Naive thymus-derived CD4-positive, alpha-beta T cell (primary cell): ENCODE results near the gene PHF23. TPM values are rescaled to one million over a fixed set of nuclear protein-coding genes. Genes with fewer than 3 reads are reported as not detected.
A peak's percentile ranks its signal among the peaks of the same experiment; 100 is the strongest.

ENCODE experiments used
- ATAC-seq: fragments of 150-1000 bp; cut with Tn5 transposase; 2 replicates; pipeline ENCODE4 v1.10.0; 2021; ENCODE audit warnings: mild to moderate bottlenecking, moderate library complexity
- CTCF ChIA-PET: fragments of 350-600 bp; sonication (Branson Sonifier 250); formaldehyde crosslinking; loops from one replicate; lab custom pipeline; 2021; ENCODE audit warnings: antibody characterized with exemption; lab: Charles Lee
- POLR2A ChIA-PET: fragments of 350-600 bp; sonication (Branson Sonifier 250); formaldehyde crosslinking; loops from one replicate; lab custom pipeline; 2021; ENCODE audit warnings: antibody characterized with exemption, inconsistent platforms; lab: Charles Lee
- DNase-seq, 9 donors: peaks; one replicate each; pipeline versions ENCODE4 v3.0.0 to v3.0.0-alpha.2; 2020 to 2022; ENCODE audit warnings: mixed read lengths in 1 of 9
- H3K27ac ChIP-seq: one replicate; pipeline ENCODE4 v1.7.0; 2013; ENCODE audit warnings: mild to moderate bottlenecking, low read depth, low read length, moderate library complexity
- H3K27me3 ChIP-seq, 2 donors: one replicate each; pipeline ENCODE4 v1.7.0; 2013; ENCODE audit warnings: low read length in 2 of 2, mild to moderate bottlenecking in 2 of 2, moderate library complexity in 2 of 2; ENCODE audit not compliant: control insufficient read depth in 2 of 2, insufficient read depth in 2 of 2
- H3K36me3 ChIP-seq, 3 experiments: 1 replicate in 2 of 3; 2 replicates in 1 of 3; pipeline ENCODE4 v1.7.0; 2013; ENCODE audit warnings: low read length in 3 of 3, mild to moderate bottlenecking in 3 of 3, moderate library complexity in 1 of 3; ENCODE audit not compliant: insufficient read depth in 3 of 3, control insufficient read depth in 2 of 3
- H3K4me1 ChIP-seq, 2 donors: one replicate each; pipeline ENCODE4 v1.7.0; 2013; ENCODE audit warnings: low read length in 2 of 2, mild to moderate bottlenecking in 2 of 2, moderate library complexity in 1 of 2; ENCODE audit not compliant: control insufficient read depth in 2 of 2, insufficient read depth in 2 of 2
- H3K4me3 ChIP-seq: 2 replicates; pipeline ENCODE4 v1.7.0; 2013; ENCODE audit warnings: mild to moderate bottlenecking, low read length
- H3K9me3 ChIP-seq, 3 experiments: 1 replicate in 2 of 3; 2 replicates in 1 of 3; pipeline ENCODE4 v1.7.0; 2013; ENCODE audit warnings: low read length in 3 of 3; ENCODE audit not compliant: control insufficient read depth in 2 of 3
- H3K27ac Mint-ChIP-seq, 9 donors: one replicate each; pipeline ENCODE4 v1.8.0; 2020 to 2022; ENCODE audit warnings: mixed read lengths in 9 of 9, mild to moderate bottlenecking in 8 of 9, moderate library complexity in 5 of 9, inconsistent platforms in 2 of 9
- H3K27me3 Mint-ChIP-seq, 5 donors: one replicate each; pipeline ENCODE4 v1.8.0; 2021 to 2022; ENCODE audit warnings: mixed read lengths in 5 of 5, mild to moderate bottlenecking in 1 of 5
- H3K36me3 Mint-ChIP-seq, 5 donors: one replicate each; pipeline ENCODE4 v1.8.0; 2020 to 2022; ENCODE audit warnings: mixed read lengths in 5 of 5, mild to moderate bottlenecking in 3 of 5, inconsistent platforms in 1 of 5
- H3K4me1 Mint-ChIP-seq, 7 donors: one replicate each; pipeline ENCODE4 v1.8.0; 2020 to 2022; ENCODE audit warnings: mixed read lengths in 7 of 7, mild to moderate bottlenecking in 3 of 7, inconsistent platforms in 1 of 7
- H3K4me3 Mint-ChIP-seq, 10 donors: one replicate each; pipeline ENCODE4 v1.8.0; 2020 to 2022; ENCODE audit warnings: mild to moderate bottlenecking in 10 of 10, mixed read lengths in 10 of 10, moderate library complexity in 6 of 10, inconsistent platforms in 2 of 10
- H3K9me3 Mint-ChIP-seq, 11 donors: one replicate each; pipeline ENCODE4 v1.8.0; 2020 to 2022; ENCODE audit warnings: mixed read lengths in 11 of 11, mild to moderate bottlenecking in 4 of 11, inconsistent platforms in 1 of 11, moderate library complexity in 1 of 11
- intact Hi-C, 2 donors: fragments of 100-400 bp; cut with micrococcal nuclease; formaldehyde crosslinking; loops; one replicate each; pipeline ENCODE4 v1.15.1; 2023
- polyA plus RNA-seq, 2 donors: library from polyadenylated mRNA; unstranded; fragments of 300-500 nt; fragmentation: Illumina TruSeq; gene quantifications; one replicate each; pipeline ENCODE4 v1.2.3, GENCODE V29; 2021
- total RNA-seq, 6 experiments: library from RNA in 5 of 6; stranded (reverse) in 5 of 6; gene quantifications; 1 replicate in 5 of 6; 2 replicates in 1 of 6; pipeline ENCODE4 v1.2.3 and lab custom pipeline; 2021 to 2026

Gene PHF23
- total RNA-seq (10 to 100 TPM; 12.3 to 58.7 (median 55.2) TPM), polyA plus RNA-seq (10 to 100 TPM; 16.0 to 41.3 TPM), total RNA-seq (lab: John Stamatoyannopoulos, UW) (24.4 reads per million, percentile 55 among the genes with 10 or more reads in this experiment)

- ATAC-seq (peak; percentile 78), DNase-seq (peak; percentile 91 to 98 (median 97))
- H3K27ac Mint-ChIP-seq = peak within 1 kb of the TSS; percentile 55 to 100 (median 95)
- Histone ChIP-seq H3K36me3 (peaks cover 5 to 49% (median 8%) of the 10 kb centered on the region in 3 experiments), H3K4me1 (peaks cover 32 to 44% of the 10 kb centered on the region in 2 donors), H3K4me3 (peak within 1 kb of the TSS; percentile 76), H3K27ac (peak within 1 kb of the TSS; percentile 92), H3K9me3 (no peaks in the 10 kb centered on the region), H3K27me3 (no peaks in the 10 kb centered on the region)
- ChIA-PET POLR2A (interaction anchor here (0.6 to 14.4 kb wide), 14 partner anchors 11 to 448 kb away, joined by 3 to 265 read pairs (median 5); partner anchors contain the start of genes ACADVL, ACAP1, CTDNEP1 and DLG4), CTCF (interaction anchor here (1.6 kb wide), 1 partner anchor 19 kb away, joined by 9 read pairs; the partner anchor contains the start of genes ACADVL and DLG4)
- intact Hi-C loops = loop anchor here (1.0 to 10.0 kb wide), 18 partner anchors 13 to 917 kb away; partner anchors contain the start of genes EIF5A (in 2 of the 2), ELP5 (in 2 of the 2), TMEM102 (in 2 of the 2) and TP53 (in 2 of the 2)
- peaks cover 0 to 13% (median 0%) of the 10 kb centered on the region in 11 donors for H3K9me3 Mint-ChIP-seq
- H3K36me3 Mint-ChIP-seq = peaks cover 5 to 34% (median 18%) of the 10 kb centered on the region in 5 donors
- H3K27me3 Mint-ChIP-seq = peaks cover 0 to 7% (median 0%) of the 10 kb centered on the region in 5 donors
- H3K4me3 Mint-ChIP-seq = peak within 1 kb of the TSS; percentile 88 to 98 (median 95)
- peaks cover 38 to 67% (median 60%) of the 10 kb centered on the region in 7 donors for H3K4me1 Mint-ChIP-seq
These were observed at the start of gene PHF23 for GRCh38 chr17:7239091-7240027. Gene PHF23, minus strand, starts transcription at chr17:7239457. Its CDS starts 178 bp downstream, at chr17:7239279.

GRCh38 chr17:7285679-7286078 lies 46.4 kb upstream of the PHF23 start:
- no peaks in the 10 kb centered on the region for H3K9me3 Mint-ChIP-seq
- DNase-seq (no peak), ATAC-seq (no peak)
- H3K4me1 Mint-ChIP-seq = peaks cover 8 to 24% (median 13%) of the 10 kb centered on the region in 7 donors
- H3K27ac Mint-ChIP-seq = no peak overlapping the region
- ChIA-PET CTCF (interaction anchor here (0.9 to 2.2 kb wide), 2 partner anchors 11 to 66 kb away, joined by 3 to 10 read pairs; no protein-coding TSS in a partner anchor), POLR2A (interaction anchor here (0.5 to 1.2 kb wide), 4 partner anchors 10 to 1162 kb away, joined by 3 read pairs; no protein-coding TSS in a partner anchor)
- H3K4me3 ChIP-seq = no peak overlapping the region
- no peaks in the 10 kb centered on the region for H3K9me3 ChIP-seq
- H3K4me1 ChIP-seq = peaks cover 10 to 23% of the 10 kb centered on the region in 2 donors
- no peak overlapping the region for H3K4me3 Mint-ChIP-seq
- H3K36me3 ChIP-seq = no peaks in the 10 kb centered on the region
- peaks cover 13 to 52% (median 22%) of the 10 kb centered on the region in 5 donors for H3K27me3 Mint-ChIP-seq
- no peaks in the 10 kb centered on the region for H3K36me3 Mint-ChIP-seq
- no peak overlapping the region for H3K27ac ChIP-seq
- intact Hi-C loops = no loop called here
- H3K27me3 ChIP-seq = no peaks in the 10 kb centered on the region

- no peaks in the 10 kb centered on the region for H3K27me3 ChIP-seq
These were observed 45.7 kb upstream of the PHF23 start for GRCh38 chr17:7284911-7285310.

GRCh38 chr17:7283471-7284216 lies 44.4 kb upstream of the PHF23 start:
- peaks cover 14 to 31% (median 21%) of the 10 kb centered on the region in 7 donors for H3K4me1 Mint-ChIP-seq
- Histone ChIP-seq H3K4me1 (peaks cover 11 to 23% of the 10 kb centered on the region in 2 donors), H3K4me3 (no peak overlapping the region), H3K9me3 (no peaks in the 10 kb centered on the region), H3K36me3 (no peaks in the 10 kb centered on the region), H3K27ac (no peak overlapping the region), H3K27me3 (no peaks in the 10 kb centered on the region)
- H3K9me3 Mint-ChIP-seq = peaks cover 0 to 1% (median 0%) of the 10 kb centered on the region in 11 donors
- H3K27ac Mint-ChIP-seq = peak overlapping the region in 1 of 9 donors; percentile 55
- DNase-seq = no peak
- H3K36me3 Mint-ChIP-seq = no peaks in the 10 kb centered on the region
- H3K4me3 Mint-ChIP-seq = peak overlapping the region in 2 of 10 donors; percentile 8 to 19
- POLR2A ChIA-PET = interaction anchor here (1.2 to 2.3 kb wide), 3 partner anchors 8 to 57 kb away, joined by 3 to 12 read pairs (median 4); no protein-coding TSS in a partner anchor
- ATAC-seq = no peak
- CTCF ChIA-PET = interaction anchor here (0.7 to 1.7 kb wide), 3 partner anchors 13 to 39 kb away, joined by 3 to 6 read pairs (median 3); no protein-coding TSS in a partner anchor
- intact Hi-C loops = loop anchor here in 1 of 2 donors (5.0 kb wide), 1 partner anchor 69 kb away; the partner anchor contains the start of gene KCTD11
- peaks cover 13 to 56% (median 22%) of the 10 kb centered on the region in 5 donors for H3K27me3 Mint-ChIP-seq

More at GRCh38 chr17:7284911-7285310, 45.7 kb upstream of the PHF23 start:
- CTCF ChIA-PET = interaction anchor here (2.2 kb wide), 1 partner anchor 12 kb away, joined by 10 read pairs; no protein-coding TSS in a partner anchor
- no peaks in the 10 kb centered on the region for H3K36me3 ChIP-seq
- intact Hi-C loops = loop anchor here in 1 of 2 donors (5.0 kb wide), 1 partner anchor 67 kb away; the partner anchor contains the start of gene KCTD11
- H3K4me1 Mint-ChIP-seq = peaks cover 14 to 31% (median 20%) of the 10 kb centered on the region in 7 donors
- DNase-seq (no peak), ATAC-seq (no peak)
- H3K27ac Mint-ChIP-seq = no peak overlapping the region
- no peaks in the 10 kb centered on the region for H3K36me3 Mint-ChIP-seq
- no peak overlapping the region for H3K27ac ChIP-seq
- no peaks in the 10 kb centered on the region for H3K9me3 ChIP-seq
- H3K4me3 Mint-ChIP-seq = no peak overlapping the region
- peaks cover 11 to 23% of the 10 kb centered on the region in 2 donors for H3K4me1 ChIP-seq
- peaks cover 13 to 56% (median 22%) of the 10 kb centered on the region in 5 donors for H3K27me3 Mint-ChIP-seq
- H3K9me3 Mint-ChIP-seq = peaks cover 0 to 1% (median 0%) of the 10 kb centered on the region in 11 donors
- no peak overlapping the region for H3K4me3 ChIP-seq
- POLR2A ChIA-PET = no interaction called here

- no peaks in the 10 kb centered on the region for H3K36me3 Mint-ChIP-seq
- peaks cover 6 to 50% (median 21%) of the 10 kb centered on the region in 5 donors for H3K27me3 Mint-ChIP-seq
- intact Hi-C loops = loop anchor here in 1 of 2 donors (5.0 kb wide), 1 partner anchor 69 kb away; the partner anchor contains the start of gene KCTD11
- H3K27ac ChIP-seq = no peak overlapping the region
- ATAC-seq (no peak), DNase-seq (no peak)
- H3K9me3 Mint-ChIP-seq = peaks cover 0 to 1% (median 0%) of the 10 kb centered on the region in 11 donors
- H3K4me3 Mint-ChIP-seq = peak overlapping the region in 8 of 10 donors; percentile 10 to 85 (median 52)
- no peaks in the 10 kb centered on the region for H3K9me3 ChIP-seq
- ChIA-PET POLR2A (interaction anchor here (0.7 to 2.3 kb wide), 5 partner anchors 9 to 62 kb away, joined by 3 to 13 read pairs (median 4); no protein-coding TSS in a partner anchor), CTCF (interaction anchor here (0.6 to 4.6 kb wide), 5 partner anchors 14 to 279 kb away, joined by 3 to 18 read pairs (median 3); partner anchors contain the start of genes ACAP1 and SENP3)
- H3K27ac Mint-ChIP-seq = peak overlapping the region in 1 of 9 donors; percentile 62
- H3K4me1 ChIP-seq = peaks cover 11 to 23% of the 10 kb centered on the region in 2 donors
- no peaks in the 10 kb centered on the region for H3K27me3 ChIP-seq
- peaks cover 14 to 31% (median 21%) of the 10 kb centered on the region in 7 donors for H3K4me1 Mint-ChIP-seq
- no peak overlapping the region for H3K4me3 ChIP-seq
- no peaks in the 10 kb centered on the region for H3K36me3 ChIP-seq
These were observed 43.6 kb upstream of the PHF23 start for GRCh38 chr17:7282752-7283321.
